GM12801 (cell line): ENCODE results near the gene PTPRM.

Source experiments
- CTCF ChIP-seq: IDR thresholded peaks from one replicate; pipeline ENCODE4 v1.5.1; 2011; ENCODE audit warnings: control low read depth; ENCODE audit not compliant: insufficient read length; ENCODE audit errors: extremely low read depth

PTPRM gene

DNA sequence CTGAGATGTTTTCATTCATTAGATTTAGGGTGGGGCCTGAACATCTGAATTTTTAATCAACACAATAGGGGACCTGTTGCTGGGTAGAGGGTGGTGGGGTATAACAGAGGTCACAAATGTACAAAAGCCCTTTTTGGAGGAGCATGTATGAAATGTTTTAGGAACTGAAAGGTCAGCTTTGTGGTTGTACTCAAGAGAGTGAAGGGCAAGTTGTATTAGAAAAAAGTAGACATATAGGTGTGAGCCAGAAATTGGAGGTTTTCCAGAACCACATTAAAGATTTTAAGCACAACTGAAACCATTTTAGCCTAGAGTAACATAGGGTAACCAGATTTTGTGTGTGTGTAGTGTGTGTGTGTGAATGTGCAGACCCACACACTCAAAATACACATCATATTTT lies 62.3 kb downstream of the PTPRM start:
- TF ChIP-seq CTCF: no peak

GRCh38 chr18:7630731-7631442 lies 63.8 kb downstream of the PTPRM start:
- no peak for TF ChIP-seq CTCF

- no peak for TF ChIP-seq CTCF
Observed at GRCh38 chr18:7632152-7633098, 65.3 kb downstream of the PTPRM start.

GRCh38 chr18:7633171-7633570 lies 66.1 kb downstream of the PTPRM start:
- no peak for TF ChIP-seq CTCF

DNA sequence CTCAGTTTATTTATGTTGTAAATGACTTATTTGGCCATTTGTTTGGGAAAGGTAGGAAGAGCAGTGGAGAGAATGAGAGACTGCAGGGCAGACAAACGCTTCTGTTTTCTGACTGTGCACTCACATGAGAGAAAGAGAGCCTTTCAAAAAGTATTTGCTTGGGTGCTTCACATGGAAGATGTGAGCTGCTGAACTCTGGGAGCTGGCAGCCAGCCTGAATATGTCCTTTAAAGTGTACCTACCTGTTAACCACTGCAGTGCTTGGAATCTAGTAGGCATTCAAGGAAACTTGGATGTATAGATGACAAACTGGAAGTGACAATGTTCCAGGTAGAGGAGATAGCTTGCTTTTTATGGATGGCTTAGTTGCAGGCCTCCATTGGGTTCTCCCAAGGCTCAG lies 68.8 kb downstream of the PTPRM start:
- TF ChIP-seq CTCF: no peak

DNA sequence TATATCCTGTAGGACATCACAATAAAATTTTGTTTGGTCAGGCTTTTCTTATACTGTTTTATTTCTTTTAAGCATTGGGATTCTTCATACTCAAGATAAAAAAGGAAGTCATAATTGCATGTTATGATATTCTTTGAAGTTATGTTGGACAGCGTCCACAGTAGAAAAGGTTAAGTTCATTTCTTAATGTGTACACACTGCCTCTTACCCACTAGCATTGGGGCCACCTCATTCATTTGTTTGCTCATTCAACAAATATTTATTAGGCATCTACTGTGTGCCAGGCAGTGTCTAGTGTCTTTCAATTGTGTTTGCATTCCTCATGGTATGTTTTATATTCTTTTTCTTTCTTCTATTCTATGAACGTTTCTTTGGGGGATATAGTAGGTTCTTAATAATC lies 70.2 kb downstream of the PTPRM start:
- TF ChIP-seq CTCF: no peak

- no peak for TF ChIP-seq CTCF
Observed at GRCh38 chr18:7638321-7638720, 71.2 kb downstream of the PTPRM start.
